A549 (cell line): Measurements from ENCODE around the gene KCNAB1.

Source experiments
- CTCF ChIP-seq: fragments of >200 bp; sonication (Bioruptor Twin); formaldehyde crosslinking; IDR thresholded peaks from 3 replicates; pipeline ENCODE4 v1.5.1; 2016
- MAZ ChIP-seq: fragments of 150-350 bp; IDR thresholded peaks from 2 replicates; pipeline ENCODE4 v1.6.1; 2014; ENCODE audit warnings: antibody characterized with exemption, low read depth, low read length, borderline replicate concordance
- MYC ChIP-seq: IDR thresholded peaks from 2 replicates; pipeline ENCODE4 v1.6.1; 2012; ENCODE audit warnings: mild to moderate bottlenecking, inconsistent platforms, low read length, improper control_type of control experiment, borderline replicate concordance
- POLR2A ChIP-seq: IDR thresholded peaks from 2 replicates; pipeline ENCODE4 v1.6.1; 2012; ENCODE audit warnings: mild to moderate bottlenecking, low read length
- TP53 ChIP-seq: fragments of 250-450 bp; sonication (Bioruptor Pico); IDR thresholded peaks from 2 replicates; pipeline ENCODE4 v1.5.0; 2021; ENCODE audit warnings: mild to moderate bottlenecking, moderate library complexity

DNA sequence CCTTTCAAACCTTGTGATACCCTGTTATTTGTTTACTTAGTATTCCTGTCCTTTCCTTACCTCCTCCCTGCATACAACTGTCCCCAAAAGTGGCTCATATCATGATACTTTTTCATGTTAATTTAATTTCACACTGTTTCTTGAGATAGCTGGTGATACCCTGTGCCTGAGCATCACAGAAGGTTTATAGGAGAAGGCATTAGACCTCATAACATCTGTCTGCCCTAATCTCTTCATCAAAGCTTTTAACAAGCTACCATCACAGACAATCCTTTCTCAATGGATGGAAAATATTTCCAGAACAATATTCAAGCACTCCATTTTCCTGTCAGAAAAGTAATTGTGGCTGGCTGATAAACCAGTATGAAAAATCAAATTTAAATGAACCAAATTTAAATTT lies 353.0 kb downstream of the KCNAB1 start:
- TF ChIP-seq CTCF: no peak
- TF ChIP-seq TP53 (CRISPR knock-in tag): no peak
- TF ChIP-seq POLR2A: no peak
- no peak for TF ChIP-seq MYC
- no peak for TF ChIP-seq MAZ
